Aorta (tissue), 5 donors: ENCODE data around the gene COL21A1. TPM values are rescaled to one million over a fixed set of nuclear protein-coding genes. Genes with fewer than 3 reads are reported as not detected.
A peak's percentile ranks its signal among the peaks of the same experiment; 100 is the strongest.

Source experiments
- ATAC-seq: fragments of 200-7000 bp; cut with Tn5 transposase; one replicate; pipeline ENCODE4 v1.9.1; 2022; ENCODE audit warnings: moderate library complexity; ENCODE audit not compliant: low FRiP score
- DNase-seq, 2 donors: peaks; one replicate each; pipeline ENCODE4 v3.0.0-alpha.2; 2020
- H3K27ac ChIP-seq, 2 donors: one replicate each; pipeline ENCODE4 v1.5.1; 2013; ENCODE audit warnings: low read length in 2 of 2, mild to moderate bottlenecking in 2 of 2, moderate library complexity in 2 of 2, control low read depth in 1 of 2, inconsistent platforms in 1 of 2, low read depth in 1 of 2
- H3K27me3 ChIP-seq, 2 donors: one replicate each; pipeline ENCODE4 v1.6.1; 2013; ENCODE audit warnings: control low read depth in 1 of 2, low read length in 1 of 2, mild to moderate bottlenecking in 1 of 2, moderate library complexity in 1 of 2; ENCODE audit not compliant: insufficient read depth in 2 of 2, control insufficient read depth in 1 of 2
- H3K36me3 ChIP-seq, 2 donors: one replicate each; pipeline ENCODE4 v1.6.1; 2013; ENCODE audit warnings: control low read depth in 1 of 2, low read length in 1 of 2, mild to moderate bottlenecking in 1 of 2; ENCODE audit not compliant: insufficient read depth in 2 of 2, control insufficient read depth in 1 of 2
- H3K4me1 ChIP-seq, 2 donors: one replicate each; pipeline ENCODE4 v1.6.1; 2013; ENCODE audit warnings: low read length in 2 of 2, control low read depth in 1 of 2, mild to moderate bottlenecking in 1 of 2, moderate library complexity in 1 of 2; ENCODE audit not compliant: insufficient read depth in 2 of 2, control insufficient read depth in 1 of 2
- H3K4me3 ChIP-seq, 2 donors: one replicate each; pipeline ENCODE4 v1.5.1; 2013; ENCODE audit warnings: low read length in 2 of 2, control low read depth in 1 of 2, mild to moderate bottlenecking in 1 of 2
- H3K9me3 ChIP-seq: one replicate; pipeline ENCODE4 v1.6.1; 2013; ENCODE audit warnings: mild to moderate bottlenecking, low read length; ENCODE audit not compliant: control insufficient read depth
- WGBS, 2 donors: extraction: QIAGEN DNeasy Blood & Tissue Kit; methylation state at CpG; one replicate each; pipeline ENCODE4 v1.1.7; 2013; 5-methylcytosine and 5-hydroxymethylcytosine counted together
- intact Hi-C, 2 donors: fragments of 100-400 bp; cut with DNase I; formaldehyde crosslinking; loops; one replicate each; pipeline versions ENCODE4 v1.14.2 to v1.15.0; 2022
- polyA plus RNA-seq, 2 donors: library from polyadenylated mRNA; stranded (reverse); fragments of 200-250 nt; gene quantifications; one replicate each; pipeline ENCODE4 v1.2.3, GENCODE V29; 2013
- total RNA-seq, 2 donors: library from RNA; stranded (reverse); fragmentation: NEBNext Ultra II Directional; extraction: Animal tissue kit (Norgen Biotek cat#: 25700); gene quantifications; one replicate each; pipeline ENCODE4 v1.2.1, GENCODE V29; 2021
- donor health status: healthy with polysubstance abuse.
- donor health status: Bipolar disorder and iron deficiency.
- donor health status: DM: no; HTN: no; CAD: no.
- donor health status: DM: no; HTN: no; CAD: no.
- donor health status: DM: yes; HTN: yes; CAD: no.

COL21A1 gene
- total and polyA plus RNA-seq, 4 donors: 22.5 to 67.0 (median 31.1) TPM

- peaks cover 1% of the 10 kb centered on the region for H3K9me3 ChIP-seq
- H3K4me1 ChIP-seq: no peaks in the 10 kb centered on the region
- DNase-seq (no peak), ATAC-seq (no peak)
- H3K36me3 ChIP-seq: peaks cover 3 to 12% of the 10 kb centered on the region in 2 donors
- no peak overlapping the region for H3K27ac ChIP-seq
- intact Hi-C loops: no loop called here
- H3K27me3 ChIP-seq: no peaks in the 10 kb centered on the region
- H3K4me3 ChIP-seq: no peak overlapping the region
- WGBS, 2 donors: 85 to 97% methylated on average over 2 of the region's 2 CpGs
These were observed 88.8 kb downstream of the COL21A1 start for GRCh38 chr6:56158571-56158970.

- no peak for ATAC-seq
- Histone ChIP-seq H3K9me3 (peaks cover 1% of the 10 kb centered on the region), H3K4me1 (no peaks in the 10 kb centered on the region), H3K27me3 (no peaks in the 10 kb centered on the region), H3K4me3 (no peak overlapping the region), H3K27ac (no peak overlapping the region), H3K36me3 (peaks cover 3 to 8% of the 10 kb centered on the region in 2 donors)
- DNase-seq: no peak
- intact Hi-C loops: no loop called here
- 95 to 96% methylated on average over 2 of the region's 2 CpGs for WGBS, 2 donors
These were observed 90.7 kb downstream of the COL21A1 start for GRCh38 chr6:56156643-56157042.

- Histone ChIP-seq H3K27ac (no peak overlapping the region), H3K9me3 (peaks cover 1% of the 10 kb centered on the region), H3K27me3 (no peaks in the 10 kb centered on the region), H3K4me1 (no peaks in the 10 kb centered on the region), H3K4me3 (no peak overlapping the region), H3K36me3 (peaks cover 3 to 8% of the 10 kb centered on the region in 2 donors)
- WGBS, 2 donors: 90 to 93% methylated on average over 4 of the region's 4 CpGs
- intact Hi-C loops: no loop called here
- no peak for DNase-seq
- ATAC-seq: no peak
These were observed 91.7 kb downstream of the COL21A1 start for GRCh38 chr6:56155634-56156141.

- Histone ChIP-seq H3K27me3 (no peaks in the 10 kb centered on the region), H3K4me1 (no peaks in the 10 kb centered on the region), H3K4me3 (no peak overlapping the region), H3K9me3 (peaks cover 1% of the 10 kb centered on the region), H3K27ac (no peak overlapping the region), H3K36me3 (peaks cover 3 to 8% of the 10 kb centered on the region in 2 donors)
- DNase-seq (no peak), ATAC-seq (no peak)
- intact Hi-C loops: no loop called here
These were observed 93.3 kb downstream of the COL21A1 start for GRCh38 chr6:56154076-56154475.

GRCh38 chr6:56152611-56153010 is 94.8 kb downstream of the COL21A1 start:
- WGBS, 2 donors: 97 to 100% methylated on average over 1 of the region's 1 CpG
- Histone ChIP-seq H3K4me1 (peaks cover 0 to 3% of the 10 kb centered on the region in 2 donors), H3K4me3 (no peak overlapping the region), H3K36me3 (peaks cover 3 to 8% of the 10 kb centered on the region in 2 donors), H3K9me3 (peaks cover 1% of the 10 kb centered on the region), H3K27ac (no peak overlapping the region), H3K27me3 (no peaks in the 10 kb centered on the region)
- ATAC-seq (no peak), DNase-seq (no peak)
- intact Hi-C loops: no loop called here

- ATAC-seq (no peak), DNase-seq (no peak)
- Histone ChIP-seq H3K4me3 (no peak overlapping the region), H3K27ac (no peak overlapping the region), H3K36me3 (peaks cover 3 to 8% of the 10 kb centered on the region in 2 donors), H3K9me3 (peaks cover 1% of the 10 kb centered on the region), H3K4me1 (peaks cover 0 to 3% of the 10 kb centered on the region in 2 donors), H3K27me3 (no peaks in the 10 kb centered on the region)
- 63 to 66% methylated on average over 3 of the region's 3 CpGs for WGBS, 2 donors
- intact Hi-C loops: no loop called here
These were observed 95.7 kb downstream of the COL21A1 start for GRCh38 chr6:56151609-56152224.

- Histone ChIP-seq H3K27me3 (no peaks in the 10 kb centered on the region), H3K36me3 (peaks cover 0 to 2% of the 10 kb centered on the region in 2 donors), H3K27ac (peak overlapping the region; percentile 22 to 36), H3K4me1 (peaks cover 0 to 6% of the 10 kb centered on the region in 2 donors), H3K4me3 (no peak overlapping the region), H3K9me3 (no peaks in the 10 kb centered on the region)
- ATAC-seq: no peak
- intact Hi-C loops: no loop called here
- WGBS, 2 donors: 2 to 9% methylated on average over 2 of the region's 2 CpGs
- no peak for DNase-seq
These were observed 98.7 kb downstream of the COL21A1 start for GRCh38 chr6:56148488-56149186.

- Histone ChIP-seq H3K4me1 (peaks cover 0 to 6% of the 10 kb centered on the region in 2 donors), H3K9me3 (no peaks in the 10 kb centered on the region), H3K27me3 (no peaks in the 10 kb centered on the region), H3K27ac (peak overlapping the region in 1 of 2 donors; percentile 67), H3K4me3 (no peak overlapping the region), H3K36me3 (no peaks in the 10 kb centered on the region)
- WGBS, 2 donors: 53 to 56% methylated on average over 2 of the region's 2 CpGs
- DNase-seq (no peak), ATAC-seq (no peak)
- intact Hi-C loops: no loop called here
These were observed 99.6 kb downstream of the COL21A1 start for GRCh38 chr6:56147766-56148165.

GRCh38 chr6:56146086-56146485 is 101.3 kb downstream of the COL21A1 start:
- Histone ChIP-seq H3K4me3 (no peak overlapping the region), H3K27ac (no peak overlapping the region), H3K4me1 (peaks cover 0 to 6% of the 10 kb centered on the region in 2 donors), H3K27me3 (no peaks in the 10 kb centered on the region), H3K9me3 (no peaks in the 10 kb centered on the region), H3K36me3 (peaks cover 3 to 4% of the 10 kb centered on the region in 2 donors)
- no peak for ATAC-seq
- intact Hi-C loops: no loop called here
- no peak for DNase-seq
- 0 to 8% methylated on average over 1 of the region's 1 CpG for WGBS, 2 donors
